ENCODE results near the gene STT3A. TPM values are rescaled to one million over a fixed set of nuclear protein-coding genes. Genes with fewer than 3 reads are reported as not detected.

Gene STT3A
- total and polyA plus RNA-seq, 2 of the 13 experiments (the other 11 are each of a cell fraction or from before 2014, with no cell fraction given) = 229 to 319 TPM

DNA sequence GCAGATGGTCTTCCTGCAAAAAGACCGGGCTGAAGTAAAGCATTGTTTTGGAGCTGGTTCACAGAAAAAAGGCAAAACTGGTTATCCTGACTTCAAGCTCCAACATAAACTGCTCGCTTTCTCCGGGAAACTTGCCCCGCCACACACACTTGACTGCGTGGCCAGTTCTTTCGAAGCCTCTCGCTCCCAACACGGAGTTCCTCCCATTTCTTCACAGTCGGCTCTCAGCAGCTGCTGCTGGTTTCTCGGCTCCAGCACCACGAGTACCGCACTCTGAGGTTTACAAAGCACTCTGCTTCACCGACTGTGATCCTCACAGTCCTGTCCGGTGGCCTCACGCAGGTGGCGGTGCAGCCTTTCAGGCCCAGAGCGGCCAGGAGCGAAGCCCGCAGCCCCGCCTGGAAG, 32.6 kb downstream of the STT3A start:
- Histone ChIP-seq H3K9me3 (ENCODE audit: low read length) (no peaks in the 10 kb centered on the region), H3K4me1 (ENCODE audit: insufficient read depth, low read length) (peaks cover 29% of the 10 kb centered on the region), H3K9ac (ENCODE audit: insufficient read depth, low read depth, low read length) (peak overlapping the region; percentile 85), H3K4me2 (ENCODE audit: low read depth, low read length) (peak overlapping the region; percentile 93), H3K79me2 (ENCODE audit: insufficient read depth, low read length) (peaks cover 27% of the 10 kb centered on the region), H3K4me3 (replicated peaks in 1 of 3; ENCODE audit: insufficient read depth in 1 of 3, low read depth in 2 of 3, low read length in 3 of 3) (peak overlapping the region; percentile 79 to 90 (median 79)), H2AFZ (ENCODE audit: low read length) (peak overlapping the region; percentile 49), H3K36me3 (replicated peaks in 1 of 2; ENCODE audit: control insufficient read depth in 1 of 2, insufficient read depth in 2 of 2, low read length in 2 of 2) (peaks cover 4 to 20% of the 10 kb centered on the region in 2 experiments), H3K27ac (ENCODE audit: extremely low read length, insufficient read depth, low read length) (peak overlapping the region; percentile 87), H4K20me1 (ENCODE audit: insufficient read depth, low read length) (no peaks in the 10 kb centered on the region), H3K27me3 (ENCODE audit: control insufficient read depth in 1 of 2, insufficient read depth in 2 of 2, low read length in 2 of 2) (no peaks in the 10 kb centered on the region; a peak in 1 of 5 replicates)
- BruUV-seq (replicated peaks) = TSS peak; percentile 96
- ChIA-PET POLR2A (interaction anchor here (3.1 kb wide), 1 partner anchor 33 kb away, joined by 24 read pairs; the partner anchor contains the start of gene STT3A), CTCF (ENCODE audit: low intra/inter-chr PET ratio, low total read pairs) (no interaction called here)
- DNase-seq (ENCODE audit: low spot score) (no peak), FAIRE-seq (no peak), ATAC-seq (no peak)
- 3% methylated on average over 20 of the region's 20 CpGs for WGBS (ENCODE audit: low lambda C conversion rate)
- intact Hi-C loops (cut with micrococcal nuclease; ENCODE audit: unreplicated experiment) = loop anchor here (1.0 to 2.0 kb wide), 3 partner anchors 32 to 246 kb away; partner anchors contain the start of genes EI24 and STT3A
- in situ Hi-C loops (cut with HindIII; ENCODE audit: extremely low pct_ligation_motif_present, low pct_unique_long_range_greater_than_20kb) = loop anchor here (5.0 to 25.0 kb wide), 2 partner anchors 247 to 587 kb away; partner anchors contain the start of genes FAM118B and RPUSD4
- TF ChIP-seq KDM4B (CRISPR knock-in tag; IDR thresholded peaks at IDR 0.05) (0 out of 2 replicates have a peak, but pooled peaks have one; percentile 14), ZBTB20 (CRISPR knock-in tag; IDR thresholded peaks at IDR 0.05; ENCODE audit: borderline replicate concordance, low read depth) (peak; percentile 77; the same call in 1 of the 2 replicates), GATA4 (IDR thresholded peaks at IDR 0.05; ENCODE audit: borderline replicate concordance, low read depth) (0 out of 2 replicates have a peak, but pooled peaks have one; percentile 47), ZMYM3 (CRISPR knock-in tag; IDR thresholded peaks at IDR 0.05) (peak; percentile 52; the same call in 1 of the 2 replicates), ZNF263 (CRISPR knock-in tag; IDR thresholded peaks at IDR 0.05) (no peak), HDAC2 (CRISPR knock-in tag; IDR thresholded peaks at IDR 0.05) (no peak), ZSCAN5A (CRISPR knock-in tag; IDR thresholded peaks at IDR 0.05; ENCODE audit: borderline replicate concordance) (0 out of 2 replicates have a peak, but pooled peaks have one; percentile 82), ZNF441 (CRISPR knock-in tag; IDR thresholded peaks at IDR 0.05; ENCODE audit: borderline replicate concordance) (0 out of 2 replicates have a peak, but pooled peaks have one; percentile 79), ZNF83 (CRISPR knock-in tag; IDR thresholded peaks at IDR 0.05; ENCODE audit: borderline replicate concordance) (0 out of 2 replicates have a peak, but pooled peaks have one; percentile 38), ZBTB38 (CRISPR knock-in tag; IDR thresholded peaks at IDR 0.05) (0 out of 2 replicates have a peak, but pooled peaks have one; percentile 76), ETV6 (CRISPR knock-in tag; conservative IDR thresholded peaks at IDR 0.05) (peak; percentile 80), SIX4 (CRISPR knock-in tag; IDR thresholded peaks at IDR 0.05) (no peak), ZBTB7A (CRISPR knock-in tag; IDR thresholded peaks at IDR 0.05) (peak; percentile 80), ZNF790 (CRISPR knock-in tag; IDR thresholded peaks at IDR 0.05; ENCODE audit: borderline replicate concordance) (0 out of 2 replicates have a peak, but pooled peaks have one; percentile 71), ZKSCAN8 (CRISPR knock-in tag; IDR thresholded peaks at IDR 0.05; ENCODE audit: borderline replicate concordance) (peak; percentile 54; the same call in 1 of the 2 replicates), RCOR2 (CRISPR knock-in tag; IDR thresholded peaks at IDR 0.05) (no peak), ZNF503 (CRISPR knock-in tag; IDR thresholded peaks at IDR 0.05) (no peak), KAT2B (IDR thresholded peaks at IDR 0.05; ENCODE audit: borderline replicate concordance, low read depth, low read length) (no peak), ZNF207 (IDR thresholded peaks at IDR 0.05; ENCODE audit: borderline replicate concordance) (no peak), POLR2AphosphoS2 (IDR thresholded peaks at IDR 0.05; ENCODE audit: low read depth, low read length) (no peak)
- TF ChIP-seq, protein P1, sequence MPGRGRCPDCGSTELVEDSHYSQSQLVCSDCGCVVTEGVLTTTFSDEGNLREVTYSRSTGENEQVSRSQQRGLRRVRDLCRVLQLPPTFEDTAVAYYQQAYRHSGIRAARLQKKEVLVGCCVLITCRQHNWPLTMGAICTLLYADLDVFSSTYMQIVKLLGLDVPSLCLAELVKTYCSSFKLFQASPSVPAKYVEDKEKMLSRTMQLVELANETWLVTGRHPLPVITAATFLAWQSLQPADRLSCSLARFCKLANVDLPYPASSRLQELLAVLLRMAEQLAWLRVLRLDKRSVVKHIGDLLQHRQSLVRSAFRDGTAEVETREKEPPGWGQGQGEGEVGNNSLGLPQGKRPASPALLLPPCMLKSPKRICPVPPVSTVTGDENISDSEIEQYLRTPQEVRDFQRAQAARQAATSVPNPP (CRISPR knock-in tag; IDR thresholded peaks at IDR 0.05) = 0 out of 2 replicates have a peak, but pooled peaks have one; percentile 84
- TF ChIP-seq, protein P2, sequence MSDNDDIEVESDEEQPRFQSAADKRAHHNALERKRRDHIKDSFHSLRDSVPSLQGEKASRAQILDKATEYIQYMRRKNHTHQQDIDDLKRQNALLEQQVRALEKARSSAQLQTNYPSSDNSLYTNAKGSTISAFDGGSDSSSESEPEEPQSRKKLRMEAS (IDR thresholded peaks at IDR 0.05) = peak; percentile 91
